ENCODE data around the gene ZBTB46. TPM values are rescaled to one million over a fixed set of nuclear protein-coding genes. Genes with fewer than 3 reads are reported as not detected.
A peak's percentile ranks its signal among the peaks of the same experiment; 100 is the strongest.

ZBTB46 gene
- total RNA-seq, 1 donor from 2014 or later = 20.5 TPM

DNA sequence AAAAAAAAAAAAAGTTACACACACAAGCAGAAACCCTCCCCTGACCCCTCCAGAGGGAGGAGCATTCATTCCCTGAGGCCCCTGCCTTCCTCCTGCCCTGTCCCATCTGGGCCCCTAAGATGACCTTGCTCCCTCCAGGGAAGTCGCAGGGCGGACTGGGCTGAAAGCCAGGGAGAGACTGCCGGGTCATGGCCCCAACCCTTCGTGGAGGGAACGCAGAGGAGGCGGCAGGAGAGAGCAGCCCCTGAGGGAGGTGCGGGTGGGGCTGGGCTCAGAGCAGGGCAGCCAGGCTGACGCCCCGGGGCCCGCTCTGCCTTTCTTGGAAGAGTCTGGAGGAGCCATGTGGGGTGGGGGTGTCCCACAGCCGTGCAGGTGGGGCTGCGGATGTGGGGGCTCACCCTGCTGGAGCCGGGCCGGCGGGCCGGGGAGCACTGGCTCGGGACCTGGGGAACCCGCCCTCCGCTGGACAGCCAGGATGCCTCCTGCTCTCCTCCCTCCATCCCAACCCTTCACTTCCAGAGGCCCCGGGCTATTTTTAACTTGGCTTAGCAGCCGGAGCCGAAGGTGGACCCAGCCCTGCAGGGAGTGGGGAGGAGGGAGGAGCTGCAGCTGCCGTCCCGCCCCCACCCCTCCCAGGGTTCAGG lies 15.2 kb upstream of the ZBTB46 start:
- Mint-ChIP-seq H3K27me3 (ENCODE audit: unreplicated experiment) (no peaks in the 10 kb centered on the region), H3K36me3 (ENCODE audit: unreplicated experiment) (no peaks in the 10 kb centered on the region), H3K4me1 (ENCODE audit: unreplicated experiment) (peaks cover 18% of the 10 kb centered on the region), H3K9me3 (ENCODE audit: unreplicated experiment) (no peaks in the 10 kb centered on the region), H3K27ac (ENCODE audit: unreplicated experiment) (peak overlapping the region; percentile 64), H3K4me3 (ENCODE audit: unreplicated experiment) (peak overlapping the region; percentile 42)
- DNase-seq (ENCODE audit: extremely low spot score, unreplicated experiment) = no peak
- TF ChIP-seq, protein P1, sequence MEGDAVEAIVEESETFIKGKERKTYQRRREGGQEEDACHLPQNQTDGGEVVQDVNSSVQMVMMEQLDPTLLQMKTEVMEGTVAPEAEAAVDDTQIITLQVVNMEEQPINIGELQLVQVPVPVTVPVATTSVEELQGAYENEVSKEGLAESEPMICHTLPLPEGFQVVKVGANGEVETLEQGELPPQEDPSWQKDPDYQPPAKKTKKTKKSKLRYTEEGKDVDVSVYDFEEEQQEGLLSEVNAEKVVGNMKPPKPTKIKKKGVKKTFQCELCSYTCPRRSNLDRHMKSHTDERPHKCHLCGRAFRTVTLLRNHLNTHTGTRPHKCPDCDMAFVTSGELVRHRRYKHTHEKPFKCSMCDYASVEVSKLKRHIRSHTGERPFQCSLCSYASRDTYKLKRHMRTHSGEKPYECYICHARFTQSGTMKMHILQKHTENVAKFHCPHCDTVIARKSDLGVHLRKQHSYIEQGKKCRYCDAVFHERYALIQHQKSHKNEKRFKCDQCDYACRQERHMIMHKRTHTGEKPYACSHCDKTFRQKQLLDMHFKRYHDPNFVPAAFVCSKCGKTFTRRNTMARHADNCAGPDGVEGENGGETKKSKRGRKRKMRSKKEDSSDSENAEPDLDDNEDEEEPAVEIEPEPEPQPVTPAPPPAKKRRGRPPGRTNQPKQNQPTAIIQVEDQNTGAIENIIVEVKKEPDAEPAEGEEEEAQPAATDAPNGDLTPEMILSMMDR (IDR thresholded peaks at IDR 0.05) = peak; percentile 25

DNA sequence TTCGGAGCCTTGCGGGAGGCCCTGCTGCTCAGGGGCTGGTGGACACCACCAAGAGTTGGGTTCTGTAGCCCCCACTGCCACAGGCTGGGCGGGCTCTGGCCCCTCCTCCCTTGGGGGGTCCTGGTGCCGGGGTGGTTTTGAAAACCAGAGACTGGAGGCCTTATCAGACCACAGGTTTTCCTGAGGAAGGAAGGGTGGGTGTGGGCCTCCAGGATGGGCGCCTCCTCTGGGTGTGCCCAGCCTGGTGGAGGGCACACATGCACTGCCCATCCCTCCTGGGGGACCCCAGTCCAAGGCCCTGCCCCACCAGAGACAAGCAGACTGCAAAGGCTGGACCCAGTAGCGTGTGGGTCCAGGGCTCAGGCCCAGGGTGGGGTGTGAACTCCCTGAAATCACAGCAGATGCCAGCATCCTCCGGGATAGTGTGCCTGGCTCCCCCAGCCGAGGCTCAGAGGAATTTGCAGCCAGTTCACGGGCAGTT lies 13.5 kb upstream of the ZBTB46 start:
- TF ChIP-seq, protein P1 (IDR thresholded peaks at IDR 0.05) = no peak
- H3K9me3 Mint-ChIP-seq (ENCODE audit: unreplicated experiment) = no peaks in the 10 kb centered on the region
- H3K4me1 Mint-ChIP-seq (ENCODE audit: unreplicated experiment) = peaks cover 18% of the 10 kb centered on the region
- no peak overlapping the region for H3K27ac Mint-ChIP-seq (ENCODE audit: unreplicated experiment)
- no peaks in the 10 kb centered on the region for H3K36me3 Mint-ChIP-seq (ENCODE audit: unreplicated experiment)
- no peaks in the 10 kb centered on the region for H3K27me3 Mint-ChIP-seq (ENCODE audit: unreplicated experiment)
- DNase-seq (ENCODE audit: extremely low spot score, unreplicated experiment) = no peak
- H3K4me3 Mint-ChIP-seq (ENCODE audit: unreplicated experiment) = no peak overlapping the region

DNA sequence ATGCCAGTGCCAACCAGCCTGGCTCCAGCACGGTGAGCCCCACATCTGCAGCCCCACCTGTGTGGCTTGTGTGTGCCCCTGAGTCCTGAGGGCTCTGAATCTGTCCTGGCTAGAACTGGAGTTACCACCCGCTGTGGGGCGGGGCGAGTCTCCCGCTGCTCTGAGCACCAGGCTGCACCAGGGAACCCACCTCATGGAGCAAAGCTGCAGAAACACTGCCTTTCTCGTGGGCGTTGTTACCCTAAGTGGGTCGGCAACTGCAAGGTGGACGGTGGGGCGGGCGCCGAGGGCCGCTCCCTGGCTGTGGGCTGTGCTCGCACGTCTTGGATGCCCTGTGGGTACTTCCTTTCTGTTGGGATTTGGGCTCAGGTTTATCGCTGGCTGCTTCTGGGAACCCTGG lies 12.7 kb upstream of the ZBTB46 start:
- H3K27me3 Mint-ChIP-seq (ENCODE audit: unreplicated experiment) = no peaks in the 10 kb centered on the region
- no peaks in the 10 kb centered on the region for H3K36me3 Mint-ChIP-seq (ENCODE audit: unreplicated experiment)
- peaks cover 18% of the 10 kb centered on the region for H3K4me1 Mint-ChIP-seq (ENCODE audit: unreplicated experiment)
- H3K27ac Mint-ChIP-seq (ENCODE audit: unreplicated experiment) = no peak overlapping the region
- no peaks in the 10 kb centered on the region for H3K9me3 Mint-ChIP-seq (ENCODE audit: unreplicated experiment)
- DNase-seq (ENCODE audit: extremely low spot score, unreplicated experiment) = no peak
- TF ChIP-seq, protein P1 (IDR thresholded peaks at IDR 0.05) = no peak
- no peak overlapping the region for H3K4me3 Mint-ChIP-seq (ENCODE audit: unreplicated experiment)

DNA sequence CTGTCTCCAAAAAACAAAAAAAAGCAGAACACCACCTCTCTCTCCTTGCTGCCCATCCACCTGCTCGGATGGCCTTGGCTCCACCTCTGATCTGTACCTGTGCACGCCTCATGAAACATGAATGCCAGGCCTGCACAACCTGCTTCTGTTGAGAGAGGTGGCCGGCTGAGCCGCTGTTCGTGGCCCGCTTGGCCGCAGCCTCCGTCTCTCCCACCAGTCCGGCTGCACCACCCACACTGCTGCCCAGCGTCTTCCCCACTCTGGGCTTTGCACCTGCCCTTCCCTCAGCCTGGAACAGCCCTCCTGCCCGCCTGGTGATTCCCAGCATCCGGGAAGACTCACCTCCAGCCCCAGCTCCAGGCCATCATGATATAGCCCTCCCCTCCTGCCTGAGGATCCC lies 12.2 kb upstream of the ZBTB46 start:
- no peaks in the 10 kb centered on the region for H3K9me3 Mint-ChIP-seq (ENCODE audit: unreplicated experiment)
- no peak overlapping the region for H3K27ac Mint-ChIP-seq (ENCODE audit: unreplicated experiment)
- TF ChIP-seq, protein P1 (IDR thresholded peaks at IDR 0.05) = no peak
- no peak overlapping the region for H3K4me3 Mint-ChIP-seq (ENCODE audit: unreplicated experiment)
- DNase-seq (ENCODE audit: extremely low spot score, unreplicated experiment) = no peak
- no peaks in the 10 kb centered on the region for H3K36me3 Mint-ChIP-seq (ENCODE audit: unreplicated experiment)
- H3K27me3 Mint-ChIP-seq (ENCODE audit: unreplicated experiment) = no peaks in the 10 kb centered on the region
- H3K4me1 Mint-ChIP-seq (ENCODE audit: unreplicated experiment) = peaks cover 14% of the 10 kb centered on the region

DNA sequence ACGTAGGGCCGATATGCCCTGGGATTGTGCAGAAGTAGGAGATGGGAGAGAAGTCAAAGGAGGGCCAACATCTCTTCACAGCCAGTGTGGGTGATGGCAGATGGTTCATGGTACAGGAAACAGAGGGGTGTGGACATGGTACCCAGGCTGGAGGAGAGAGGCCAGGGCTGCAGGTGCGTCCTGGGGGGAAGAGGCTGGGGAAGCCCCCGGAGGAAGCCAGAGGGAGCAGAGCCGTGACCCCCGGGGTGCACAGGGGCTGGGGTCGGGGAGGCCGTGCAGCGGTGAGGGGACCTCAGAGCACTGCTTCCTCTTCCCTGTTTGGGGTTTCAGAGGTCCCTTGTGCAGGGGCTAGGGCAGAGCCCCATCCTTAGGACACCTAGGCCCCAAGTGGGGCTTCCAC lies 11.2 kb upstream of the ZBTB46 start:
- TF ChIP-seq, protein P1 (IDR thresholded peaks at IDR 0.05) = no peak
- H3K27ac Mint-ChIP-seq (ENCODE audit: unreplicated experiment) = no peak overlapping the region
- DNase-seq (ENCODE audit: extremely low spot score, unreplicated experiment) = no peak
- no peaks in the 10 kb centered on the region for H3K9me3 Mint-ChIP-seq (ENCODE audit: unreplicated experiment)
- no peaks in the 10 kb centered on the region for H3K36me3 Mint-ChIP-seq (ENCODE audit: unreplicated experiment)
- peaks cover 10% of the 10 kb centered on the region for H3K4me1 Mint-ChIP-seq (ENCODE audit: unreplicated experiment)
- H3K27me3 Mint-ChIP-seq (ENCODE audit: unreplicated experiment) = no peaks in the 10 kb centered on the region
- no peak overlapping the region for H3K4me3 Mint-ChIP-seq (ENCODE audit: unreplicated experiment)
